GM21786 (cell line): ENCODE data around the gene ATP8A1.

Experiments used
- ATAC-seq: cut with Tn5 transposase; IDR thresholded peaks from one replicate; pipeline ENCODE4 v1.9.1; 2021; ENCODE audit not compliant: unreplicated experiment

ATP8A1 gene

GRCh38 chr4:42417550-42417949, 239.4 kb downstream of the ATP8A1 start:
- ATAC-seq = no peak

GRCh38 chr4:42416017-42416416, 240.9 kb downstream of the ATP8A1 start:
- ATAC-seq = no peak

- no peak for ATAC-seq
Measured at GRCh38 chr4:42415281-42415680, 241.6 kb downstream of the ATP8A1 start.

- ATAC-seq = no peak
Measured at GRCh38 chr4:42412251-42412650, 244.7 kb downstream of the ATP8A1 start.

- ATAC-seq = no peak
Measured at GRCh38 chr4:42411803-42412202, 245.1 kb downstream of the ATP8A1 start.

GRCh38 chr4:42410446-42410845, 246.5 kb downstream of the ATP8A1 start:
- ATAC-seq = no peak

GRCh38 chr4:42404001-42404400, 252.9 kb downstream of the ATP8A1 start:
- ATAC-seq = no peak

GRCh38 chr4:42401171-42401570, 255.7 kb downstream of the ATP8A1 start:
- ATAC-seq = no peak

- no peak for ATAC-seq
Measured at GRCh38 chr4:42399393-42399792, 257.5 kb downstream of the ATP8A1 start.

GRCh38 chr4:42398871-42399331, 258.0 kb downstream of the ATP8A1 start:
- no peak for ATAC-seq

GRCh38 chr4:42398171-42398870, 258.6 kb downstream of the ATP8A1 start:
- ATAC-seq = peak; percentile 34

GRCh38 chr4:42397635-42398170, 259.2 kb downstream of the ATP8A1 start:
- ATAC-seq = peak; percentile 27

- ATAC-seq = peak; percentile 42
Measured at GRCh38 chr4:42396752-42397634, 259.9 kb downstream of the ATP8A1 start, which contains the start of gene SHISA3. TSS of gene SHISA3 (plus strand) at chr4:42397488. CDS start at chr4:42398057, 569 bp downstream.

GRCh38 chr4:42396361-42396751, 260.5 kb downstream of the ATP8A1 start:
- ATAC-seq = no peak

- no peak for ATAC-seq
Measured at GRCh38 chr4:42395595-42395994, 261.3 kb downstream of the ATP8A1 start.

- no peak for ATAC-seq
Measured at GRCh38 chr4:42392436-42392835, 264.5 kb downstream of the ATP8A1 start.

- no peak for ATAC-seq
Measured at GRCh38 chr4:42391981-42392380, 264.9 kb downstream of the ATP8A1 start.

GRCh38 chr4:42391355-42391664, 265.6 kb downstream of the ATP8A1 start:
- no peak for ATAC-seq

GRCh38 chr4:42390622-42391354, 266.1 kb downstream of the ATP8A1 start:
- ATAC-seq = peak; percentile 38

GRCh38 chr4:42385516-42385915, 271.4 kb downstream of the ATP8A1 start:
- ATAC-seq = no peak

GRCh38 chr4:42381666-42382065, 275.2 kb downstream of the ATP8A1 start:
- ATAC-seq = no peak
